ENCODE results near the gene EXOC8. TPM values are rescaled to one million over a fixed set of nuclear protein-coding genes. Genes with fewer than 3 reads are reported as not detected.
A peak's percentile ranks its signal among the peaks of the same experiment; 100 is the strongest.

Gene EXOC8
- total RNA-seq: 10 to 100 TPM; 25.4 to 50.9 (median 38.2) TPM

GRCh38 chr1:231337472-231338269 is at the start of gene EXOC8:
TSS of gene EXOC8 (minus strand) at chr1:231337852. CDS start at chr1:231337745, 107 bp downstream.
- Histone ChIP-seq H3K9me3 (no peaks in the 10 kb centered on the region), H3K4me3 (peak within 1 kb of the TSS; percentile 75 to 91 (median 77)), H3K27me3 (no peaks in the 10 kb centered on the region), H3K36me3 (peaks cover 0 to 10% of the 10 kb centered on the region in 2 donors), H3K4me1 (peaks cover 40% of the 10 kb centered on the region in 2 donors), H3K27ac (peak within 1 kb of the TSS; percentile 88 to 92 (median 90))
- ATAC-seq (peak; percentile 80 to 88), DNase-seq (peak; percentile 91 to 94)
- intact Hi-C loops (cut with DNase I; ENCODE audit: low total_unique reads) (loop anchor here (2.0 to 5.0 kb wide), 4 partner anchors 17 to 255 kb away; partner anchors contain the start of gene GNPAT), in situ Hi-C loops (cut with MboI; ENCODE audit: low sequenced_read_pairs in 4 of 4) (loop anchor here in 1 of 4 donors (10.0 kb wide), 1 partner anchor 93 kb away; the partner anchor contains the start of gene GNPAT)
- TF ChIP-seq CTCF (IDR thresholded peaks at IDR 0.05 in 4 of 5, conservative IDR thresholded peaks at IDR 0.05 in 1 of 5) (no peak), POLR2A (IDR thresholded peaks at IDR 0.05) (peak; percentile 90 to 96)

GRCh38 chr1:231386466-231386865 is 48.8 kb upstream of the EXOC8 start:
- DNase-seq (no peak), ATAC-seq (no peak)
- Histone ChIP-seq H3K4me3 (peak overlapping the region in 1 of 4 donors; percentile 50), H3K27ac (peak overlapping the region; percentile 82 to 89 (median 89)), H3K9me3 (no peaks in the 10 kb centered on the region), H3K36me3 (no peaks in the 10 kb centered on the region), H3K4me1 (peaks cover 77 to 89% of the 10 kb centered on the region in 2 donors), H3K27me3 (no peaks in the 10 kb centered on the region)
- in situ Hi-C loops (cut with MboI; ENCODE audit: low sequenced_read_pairs in 4 of 4) (no loop called here), intact Hi-C loops (cut with DNase I; ENCODE audit: low total_unique reads) (no loop called here)
- TF ChIP-seq CTCF (IDR thresholded peaks at IDR 0.05 in 4 of 5, conservative IDR thresholded peaks at IDR 0.05 in 1 of 5): no peak
- no peak for TF ChIP-seq POLR2A (IDR thresholded peaks at IDR 0.05)

- ATAC-seq: no peak
- in situ Hi-C loops (cut with MboI; ENCODE audit: low sequenced_read_pairs in 4 of 4) (no loop called here), intact Hi-C loops (cut with DNase I; ENCODE audit: low total_unique reads) (no loop called here)
- TF ChIP-seq POLR2A (IDR thresholded peaks at IDR 0.05) (no peak), CTCF (IDR thresholded peaks at IDR 0.05 in 4 of 5, conservative IDR thresholded peaks at IDR 0.05 in 1 of 5) (no peak)
- peak overlapping the region; percentile 82 to 89 (median 89) for H3K27ac ChIP-seq
- peaks cover 84 to 94% of the 10 kb centered on the region in 2 donors for H3K4me1 ChIP-seq
- H3K36me3 ChIP-seq: no peaks in the 10 kb centered on the region
- no peaks in the 10 kb centered on the region for H3K27me3 ChIP-seq
- no peaks in the 10 kb centered on the region for H3K9me3 ChIP-seq
- peak overlapping the region in 2 of 4 donors; percentile 13 to 50 for H3K4me3 ChIP-seq
- no peak for DNase-seq
Observed at GRCh38 chr1:231385416-231385748, 47.7 kb upstream of the EXOC8 start.

- ATAC-seq: peak in 1 of 2 donors; percentile 13
Observed at GRCh38 chr1:231384696-231385415, 47.2 kb upstream of the EXOC8 start.

More at GRCh38 chr1:231384696-231385415, 47.2 kb upstream of the EXOC8 start:
- intact Hi-C loops (cut with DNase I; ENCODE audit: low total_unique reads) (no loop called here), in situ Hi-C loops (cut with MboI; ENCODE audit: low sequenced_read_pairs in 4 of 4) (no loop called here)
- Histone ChIP-seq H3K4me3 (peak overlapping the region in 3 of 4 donors; percentile 19 to 50 (median 33)), H3K27me3 (no peaks in the 10 kb centered on the region), H3K36me3 (no peaks in the 10 kb centered on the region), H3K27ac (peak overlapping the region; percentile 82 to 89 (median 89)), H3K4me1 (peaks cover 86 to 94% of the 10 kb centered on the region in 2 donors), H3K9me3 (no peaks in the 10 kb centered on the region)
- TF ChIP-seq CTCF (IDR thresholded peaks at IDR 0.05 in 4 of 5, conservative IDR thresholded peaks at IDR 0.05 in 1 of 5): no peak
- TF ChIP-seq POLR2A (IDR thresholded peaks at IDR 0.05): no peak
- DNase-seq: no peak

Data from gastrocnemius medialis (tissue), 4 donors.